Fibroblast of pulmonary artery (primary cell): ENCODE data around the gene MAST4.

Experiments used
- DNase-seq: peaks from one replicate; pipeline ENCODE4 v3.0.0-alpha.2; 2010; ENCODE audit warnings: low read depth
- H3K4me3 ChIP-seq: replicated peaks from 2 replicates; pipeline ENCODE4 v1.5.1; 2011; ENCODE audit warnings: low read depth, mild to moderate bottlenecking, control low read depth, low read length, moderate library complexity
- TF ChIP-seq, protein P1 (sequence below): IDR thresholded peaks from 2 replicates; pipeline ENCODE4 v1.5.1; 2011; ENCODE audit warnings: mild to moderate bottlenecking, control low read depth, low read length, inconsistent platforms; ENCODE audit errors: missing control alignments

Gene MAST4

GRCh38 chr5:67073045-67073680, 477.0 kb downstream of the MAST4 start:
- TF ChIP-seq, protein P1, sequence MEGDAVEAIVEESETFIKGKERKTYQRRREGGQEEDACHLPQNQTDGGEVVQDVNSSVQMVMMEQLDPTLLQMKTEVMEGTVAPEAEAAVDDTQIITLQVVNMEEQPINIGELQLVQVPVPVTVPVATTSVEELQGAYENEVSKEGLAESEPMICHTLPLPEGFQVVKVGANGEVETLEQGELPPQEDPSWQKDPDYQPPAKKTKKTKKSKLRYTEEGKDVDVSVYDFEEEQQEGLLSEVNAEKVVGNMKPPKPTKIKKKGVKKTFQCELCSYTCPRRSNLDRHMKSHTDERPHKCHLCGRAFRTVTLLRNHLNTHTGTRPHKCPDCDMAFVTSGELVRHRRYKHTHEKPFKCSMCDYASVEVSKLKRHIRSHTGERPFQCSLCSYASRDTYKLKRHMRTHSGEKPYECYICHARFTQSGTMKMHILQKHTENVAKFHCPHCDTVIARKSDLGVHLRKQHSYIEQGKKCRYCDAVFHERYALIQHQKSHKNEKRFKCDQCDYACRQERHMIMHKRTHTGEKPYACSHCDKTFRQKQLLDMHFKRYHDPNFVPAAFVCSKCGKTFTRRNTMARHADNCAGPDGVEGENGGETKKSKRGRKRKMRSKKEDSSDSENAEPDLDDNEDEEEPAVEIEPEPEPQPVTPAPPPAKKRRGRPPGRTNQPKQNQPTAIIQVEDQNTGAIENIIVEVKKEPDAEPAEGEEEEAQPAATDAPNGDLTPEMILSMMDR: no peak

GRCh38 chr5:67077296-67077695, 481.1 kb downstream of the MAST4 start:
- no peak for DNase-seq
- no peak overlapping the region for H3K4me3 ChIP-seq
- TF ChIP-seq, protein P1: no peak

More at GRCh38 chr5:67073045-67073680, 477.0 kb downstream of the MAST4 start:
- no peak overlapping the region for H3K4me3 ChIP-seq
- DNase-seq: no peak

- TF ChIP-seq, protein P1: no peak
- no peak overlapping the region for H3K4me3 ChIP-seq
- no peak for DNase-seq
Observed at GRCh38 chr5:67081261-67081660, 485.1 kb downstream of the MAST4 start.

- H3K4me3 ChIP-seq: no peak overlapping the region
- TF ChIP-seq, protein P1: no peak
Observed at GRCh38 chr5:67082941-67083340, 486.7 kb downstream of the MAST4 start.

GRCh38 chr5:67085616-67086015, 489.4 kb downstream of the MAST4 start:
- H3K4me3 ChIP-seq: no peak overlapping the region
- DNase-seq: no peak
- TF ChIP-seq, protein P1: no peak

More at GRCh38 chr5:67082941-67083340, 486.7 kb downstream of the MAST4 start:
- DNase-seq: peak; percentile 34

GRCh38 chr5:67089200-67089725, 493.1 kb downstream of the MAST4 start:
- DNase-seq: peak; percentile 14
- TF ChIP-seq, protein P1: no peak
- H3K4me3 ChIP-seq: no peak overlapping the region

DNA sequence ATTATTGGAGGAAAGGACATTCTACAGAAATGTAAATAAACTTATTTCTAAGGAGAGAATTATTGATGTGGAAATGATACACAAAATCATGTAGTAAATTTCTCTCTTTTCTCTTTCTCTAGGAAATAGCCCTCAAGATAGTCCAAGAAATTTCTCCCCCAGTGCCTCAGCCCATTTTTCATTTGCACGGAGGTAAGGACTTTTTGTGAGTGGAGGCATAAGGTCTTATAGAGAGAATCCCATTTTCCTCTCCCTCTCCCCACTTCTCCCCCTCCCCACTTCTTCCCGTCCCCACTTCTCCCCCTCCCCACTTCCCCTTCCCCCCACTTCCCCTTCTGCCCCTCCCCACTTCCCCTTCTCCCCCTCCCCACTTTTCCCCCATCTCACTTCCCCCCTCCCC, 493.8 kb downstream of the MAST4 start:
- DNase-seq: no peak
- TF ChIP-seq, protein P1: no peak
- H3K4me3 ChIP-seq: no peak overlapping the region
